Fibroblast of upper back skin (primary cell): Measurements from ENCODE around the gene DNAJC30.
A peak's percentile ranks its signal among the peaks of the same experiment; 100 is the strongest.
"Not testable (repeated sequence)": the region's sequence is repeated elsewhere in the genome, so short reads cannot be mapped to it uniquely, and the experiment has no call there.

ENCODE experiments used
- DNase-seq: peaks from one replicate; pipeline ENCODE4 v3.0.0-alpha.2; 2013

Gene DNAJC30

DNA sequence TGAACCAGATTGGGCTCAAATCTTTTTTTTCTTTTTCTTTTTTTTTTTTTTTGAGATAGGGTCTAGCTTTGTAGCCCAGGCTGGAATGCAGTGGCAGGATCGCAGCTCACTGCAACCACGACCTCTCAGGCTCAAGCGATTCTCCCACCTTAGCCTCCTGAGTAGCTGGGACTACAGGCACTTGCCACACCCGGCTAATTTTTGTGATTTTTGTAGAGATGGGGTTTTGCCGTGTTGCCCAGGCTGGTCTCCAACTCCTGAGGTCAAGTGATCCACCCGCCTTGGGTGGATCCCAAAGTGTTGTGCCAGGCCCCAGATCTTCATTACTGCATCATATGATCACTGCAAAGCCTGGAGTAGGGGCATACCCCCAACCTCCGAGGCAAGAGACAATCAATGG lies 2.8 kb downstream of the DNAJC30 start:
- DNase-seq = no peak

DNA sequence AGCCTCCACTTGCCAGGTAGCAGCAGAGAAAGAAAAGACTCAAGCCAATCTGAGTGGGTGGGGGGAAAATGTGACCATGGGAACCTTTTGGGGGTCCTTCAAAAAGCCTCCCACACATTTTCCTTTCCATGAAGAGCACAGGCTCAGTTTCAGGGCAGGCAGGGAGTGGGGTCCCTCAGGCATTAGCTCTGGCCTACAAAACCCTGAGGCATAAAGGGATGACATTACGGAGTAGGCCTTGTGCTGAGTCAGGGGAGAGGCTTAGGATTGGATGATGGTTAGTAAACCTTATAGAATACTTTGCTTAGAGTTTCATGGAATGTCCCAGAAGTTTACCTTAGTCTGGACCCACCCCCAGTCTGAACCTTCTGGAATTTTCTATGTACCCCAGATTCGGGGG lies 3.5 kb downstream of the DNAJC30 start:
- DNase-seq = no peak

DNA sequence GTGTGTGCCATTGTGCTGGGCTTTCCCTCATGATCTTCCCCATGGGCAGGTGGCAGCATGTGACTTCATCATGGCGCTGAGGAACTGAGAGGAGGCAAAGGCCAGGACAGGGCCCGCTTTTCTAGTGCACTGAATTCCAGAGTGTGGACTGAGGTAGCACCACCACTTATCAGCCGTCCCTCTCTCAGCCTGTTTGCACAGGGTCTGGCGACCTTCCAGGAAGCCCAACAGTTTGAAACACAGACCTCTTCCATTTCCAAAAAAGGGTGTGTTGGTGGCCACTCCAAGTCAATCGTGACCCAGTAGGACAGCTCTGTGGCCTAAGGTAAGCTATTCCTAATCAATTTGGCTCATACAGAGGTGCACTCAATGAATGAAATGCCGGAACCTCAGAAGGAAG lies 4.4 kb downstream of the DNAJC30 start:
- DNase-seq = no peak

DNA sequence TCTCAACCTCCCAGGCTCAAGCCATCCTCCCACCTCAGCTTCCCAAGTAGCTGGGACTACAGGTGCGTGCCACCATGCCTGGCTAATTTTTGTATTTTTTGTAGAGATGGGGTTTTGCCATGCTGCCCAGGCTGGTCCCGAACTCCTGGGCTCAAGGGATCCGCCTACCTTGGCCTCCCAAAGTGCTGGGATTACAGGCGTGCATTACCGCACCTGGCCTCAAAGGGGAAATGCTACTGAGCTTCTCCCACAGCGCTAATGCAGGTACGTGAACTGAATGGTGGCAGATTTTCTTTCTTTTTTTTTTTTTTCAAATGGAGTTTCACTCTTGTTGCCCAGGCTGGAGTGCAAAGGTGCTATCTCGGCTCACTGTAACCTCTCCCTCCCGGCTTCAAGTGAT lies 7.2 kb downstream of the DNAJC30 start:
- not testable (repeated sequence) for DNase-seq

DNA sequence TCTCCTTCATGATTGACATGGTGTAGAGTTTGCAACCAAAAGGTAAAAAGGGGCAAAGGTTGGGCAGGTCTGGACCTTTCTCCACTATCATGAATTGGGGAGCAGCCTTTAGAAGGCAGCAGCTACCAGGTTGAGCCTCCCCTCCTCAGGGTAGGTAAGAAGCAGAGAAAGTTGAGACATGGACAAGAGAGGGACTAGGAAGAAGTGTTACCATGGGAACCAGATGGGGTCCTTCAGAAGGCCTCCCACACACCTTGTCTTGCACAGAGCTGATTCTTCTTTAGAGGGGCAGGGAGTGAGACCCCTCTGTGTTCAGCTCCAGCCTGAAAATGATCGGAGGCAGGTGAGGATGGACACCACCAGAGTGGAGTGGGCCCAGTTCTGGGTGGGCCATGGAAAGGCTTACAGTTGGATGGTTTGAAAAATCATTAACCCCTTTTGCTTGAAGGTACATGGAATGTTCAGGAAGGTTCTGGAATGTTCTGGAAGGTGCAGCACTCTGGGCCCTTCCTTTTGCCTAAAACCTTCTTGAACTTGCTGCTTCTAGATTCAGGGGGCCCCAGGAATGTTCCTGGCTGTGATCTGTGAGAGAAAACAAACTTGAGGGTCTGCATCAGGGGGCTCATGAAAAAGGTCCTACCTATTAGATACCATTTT lies 8.7 kb downstream of the DNAJC30 start:
- DNase-seq = no peak

DNA sequence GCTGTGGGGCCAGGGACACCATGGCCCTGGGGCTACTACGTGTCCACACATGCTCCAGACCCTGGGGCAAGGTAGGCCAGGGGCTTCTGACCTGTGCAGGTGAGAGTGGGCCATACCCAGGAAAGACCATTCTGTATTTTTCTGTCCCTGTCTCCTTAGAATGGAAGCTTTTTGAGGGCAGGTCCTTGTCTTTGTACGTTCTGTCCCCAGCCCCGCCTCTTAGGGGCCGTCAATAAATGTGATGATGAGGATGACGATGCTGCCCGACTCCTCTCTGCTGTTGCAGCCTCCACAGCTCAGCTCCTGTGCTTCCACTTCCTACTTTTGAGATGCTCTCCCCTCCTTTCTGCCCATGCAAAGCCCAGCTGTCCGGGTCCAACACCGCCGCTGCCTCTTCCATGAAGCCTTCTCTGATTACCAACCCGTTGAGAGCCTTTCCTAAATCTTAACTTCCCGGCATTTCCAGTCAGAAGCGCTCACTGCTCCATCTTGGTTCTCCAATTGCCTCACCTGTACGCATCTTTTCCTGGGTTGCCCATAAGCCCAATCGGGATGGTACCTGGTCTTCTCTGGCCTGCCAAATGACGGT lies 11.3 kb downstream of the DNAJC30 start:
- no peak for DNase-seq

DNA sequence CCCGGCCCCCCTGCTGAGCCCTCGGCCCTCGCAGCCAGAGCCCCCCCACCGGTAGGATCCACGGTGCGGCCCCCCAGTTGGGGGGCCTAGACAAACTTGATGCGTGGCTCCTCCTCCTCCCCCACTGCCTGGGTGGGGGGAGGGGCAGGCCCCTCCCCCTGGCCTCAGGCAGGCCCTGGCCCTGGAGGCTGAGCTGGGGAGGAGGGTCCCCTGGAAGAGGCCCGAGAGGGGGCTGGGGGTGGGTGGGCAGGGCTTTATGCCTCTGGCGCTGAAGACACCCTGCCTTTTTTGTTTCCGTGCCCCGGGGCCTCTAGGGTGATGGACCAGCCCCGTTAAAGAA lies 12.0 kb downstream of the DNAJC30 start:
- no peak for DNase-seq

DNA sequence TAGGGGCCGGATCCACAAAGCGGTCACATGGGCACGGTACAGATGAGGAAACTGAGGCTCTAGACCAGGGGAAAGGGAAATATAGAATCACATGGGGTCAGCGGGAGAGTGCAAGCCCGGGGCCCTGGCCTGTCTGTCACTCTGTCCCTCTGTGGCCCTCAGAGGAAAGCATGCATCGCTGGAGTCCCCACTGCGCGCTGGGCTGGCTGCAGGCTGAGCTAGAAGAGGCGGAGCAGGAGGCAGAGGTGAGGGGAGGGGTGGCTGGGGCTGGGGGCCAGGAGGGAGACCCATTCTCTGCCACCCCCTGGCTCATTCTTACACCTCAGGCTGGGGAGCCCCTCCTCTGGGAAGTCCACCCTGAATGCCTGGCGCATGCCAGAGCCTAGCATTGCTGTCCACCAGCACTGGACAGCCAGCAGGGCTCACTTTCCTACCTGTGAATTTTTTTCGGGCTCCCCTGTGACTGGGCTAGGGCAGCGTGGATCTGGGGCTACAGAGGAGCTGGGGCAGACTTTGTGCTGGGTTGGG lies 13.3 kb downstream of the DNAJC30 start:
- DNase-seq = no peak

DNA sequence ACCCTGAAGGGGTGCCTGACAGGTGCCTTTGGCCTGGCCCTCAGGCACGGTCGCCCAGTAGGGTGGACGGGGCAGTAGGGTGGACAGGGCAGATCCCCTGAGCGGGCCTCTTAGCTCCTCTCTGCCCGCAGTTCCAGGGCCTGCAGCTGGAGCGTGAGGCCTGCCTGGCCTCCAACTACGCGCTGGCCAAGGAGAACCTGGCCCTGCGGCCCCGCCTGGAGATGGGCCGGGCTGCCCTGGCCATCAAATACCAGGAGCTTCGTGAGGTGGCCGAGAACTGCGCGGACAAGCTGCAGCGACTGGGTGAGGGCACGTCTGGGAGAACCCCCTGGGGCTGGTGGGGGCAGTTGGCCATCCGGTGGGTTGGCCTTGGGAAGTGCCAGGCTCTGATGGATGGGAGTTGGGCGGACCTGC lies 14.0 kb downstream of the DNAJC30 start:
- DNase-seq = no peak

DNA sequence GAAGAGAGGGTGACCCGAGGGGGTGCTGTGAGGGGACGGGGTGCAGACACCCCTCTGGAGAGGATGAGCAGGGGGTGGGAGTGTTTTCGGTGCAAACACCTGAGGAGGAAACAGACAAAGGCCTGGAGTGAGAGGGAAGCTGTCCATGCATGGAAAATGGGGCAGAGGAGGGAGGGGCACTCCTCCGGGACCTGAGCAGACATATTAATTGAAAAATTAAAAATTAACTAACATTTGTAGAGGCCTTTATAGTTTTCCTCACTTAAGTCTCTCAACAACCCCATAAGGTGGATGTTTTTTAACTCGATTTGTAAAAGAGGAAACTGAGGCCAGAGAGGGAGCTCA lies 14.4 kb downstream of the DNAJC30 start:
- no peak for DNase-seq

DNA sequence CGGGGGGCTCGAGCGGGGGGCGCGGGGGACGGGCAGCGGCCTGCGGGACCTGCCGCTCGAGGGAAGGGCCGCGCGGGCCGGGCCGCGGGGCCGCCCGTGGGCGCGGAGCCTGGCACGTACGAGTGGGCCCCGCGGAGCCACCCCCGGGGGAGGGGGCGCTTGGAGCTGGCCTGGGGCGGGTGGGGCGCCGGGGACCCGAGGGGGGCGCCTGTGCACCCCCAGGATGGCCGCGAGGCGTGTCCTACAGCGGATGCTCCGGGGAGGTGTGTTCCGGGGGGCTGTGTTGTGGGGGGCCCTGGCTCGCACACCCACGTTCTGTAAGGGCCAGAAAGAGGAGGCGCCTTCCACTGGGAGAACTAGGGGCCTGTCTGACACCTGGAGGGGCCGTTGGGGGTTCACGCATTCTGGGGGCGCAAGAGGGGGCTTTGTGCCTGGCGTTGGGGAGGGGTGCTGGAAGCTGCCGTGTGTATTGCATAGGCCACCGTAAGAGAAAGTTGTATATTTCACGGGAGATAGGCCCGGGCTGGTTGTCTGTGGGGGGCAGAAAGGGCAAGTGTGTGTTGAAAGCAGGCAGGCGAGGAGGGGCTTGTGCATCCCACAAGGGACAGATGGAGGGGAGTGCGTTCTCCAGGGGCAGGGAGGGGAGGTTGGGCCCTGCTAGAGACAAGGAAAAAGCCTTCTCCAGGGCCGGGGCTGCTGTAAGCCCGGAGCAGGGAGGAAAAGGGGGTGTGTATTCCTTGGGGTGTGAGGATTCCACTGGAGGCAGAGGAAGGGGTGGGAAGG lies 15.0 kb downstream of the DNAJC30 start:
- peak; percentile 7 for DNase-seq

DNA sequence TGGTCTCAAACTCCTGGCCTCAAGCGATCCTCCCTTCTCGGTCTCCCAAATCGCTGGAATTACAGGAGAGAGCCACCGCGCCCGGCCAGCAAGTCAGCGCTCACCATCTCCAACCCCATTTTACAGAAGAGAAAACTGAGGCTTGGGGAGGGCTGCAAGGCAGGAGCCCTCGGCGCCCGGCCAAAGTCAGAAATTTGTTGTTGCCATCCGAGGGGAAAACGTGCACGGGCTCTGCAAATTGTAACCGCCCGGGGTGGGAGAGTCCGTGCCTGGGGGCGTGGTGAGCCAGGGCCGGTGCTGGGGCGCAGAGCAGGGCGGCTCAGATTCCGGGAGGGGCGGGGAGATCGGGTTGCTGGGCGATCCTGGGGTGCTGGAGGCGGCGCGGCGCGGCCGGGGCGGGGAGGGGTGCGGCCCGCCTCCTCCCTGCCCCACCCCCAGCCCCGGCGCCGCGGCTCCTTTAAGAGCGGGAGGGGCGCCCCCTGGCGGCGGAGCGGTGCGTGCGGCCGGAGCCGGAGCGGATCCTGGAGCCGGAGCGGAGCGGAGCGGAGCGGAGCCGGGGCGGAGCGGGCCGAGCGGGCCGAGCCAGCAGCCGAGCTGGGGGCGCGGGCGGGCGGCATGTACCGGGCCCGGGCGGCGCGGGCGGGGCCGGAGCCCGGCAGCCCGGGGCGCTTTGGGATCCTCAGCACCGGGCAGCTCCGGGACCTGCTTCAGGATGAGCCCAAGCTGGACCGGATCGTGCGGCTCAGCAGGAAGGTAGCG lies 15.7 kb downstream of the DNAJC30 start, which contains the start of gene VPS37D:
Gene VPS37D (plus strand): TSS at position 488 of the 759 bp plus-strand sequence. CDS start 128 bp downstream, at position 616.
- peak; percentile 87 for DNase-seq

DNA sequence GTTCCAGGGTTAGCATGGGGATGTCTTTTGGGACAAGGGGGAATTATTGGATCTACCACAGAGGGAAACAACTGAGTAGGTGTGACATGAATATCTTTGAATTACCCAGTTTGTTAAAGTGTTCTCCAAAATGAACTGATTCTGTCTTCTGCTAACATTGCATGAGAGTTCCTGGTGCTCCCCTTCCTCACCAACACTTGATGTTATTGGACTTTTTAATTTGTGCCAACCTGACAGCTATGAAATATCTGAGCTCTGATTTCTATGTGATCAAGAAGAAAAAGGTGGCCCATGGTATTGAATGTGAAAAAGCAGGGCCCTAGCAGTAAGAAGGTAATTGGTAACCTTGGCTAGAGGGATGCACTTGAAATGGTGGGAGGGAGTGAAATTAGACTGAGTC lies 20.2 kb downstream of the DNAJC30 start:
- no peak for DNase-seq

DNA sequence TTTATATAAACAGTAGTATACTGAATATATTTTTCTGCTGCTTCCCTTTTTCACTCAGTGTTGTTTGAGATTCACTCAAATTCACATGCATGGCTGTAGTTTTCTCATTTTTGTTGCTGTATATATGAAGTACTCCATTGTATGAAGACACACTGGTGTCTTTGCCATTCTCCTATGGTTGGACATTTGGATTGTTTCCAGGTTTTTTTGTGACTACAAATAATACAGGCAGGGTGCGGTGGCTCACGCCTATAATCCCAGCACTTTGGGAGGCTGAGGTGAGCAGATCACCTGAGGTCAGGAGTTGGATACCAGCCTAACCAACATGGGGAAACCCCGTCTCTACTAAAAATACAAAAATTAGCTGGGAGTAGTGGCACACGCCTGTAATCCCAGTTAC lies 22.7 kb downstream of the DNAJC30 start:
- not testable (repeated sequence) for DNase-seq

DNA sequence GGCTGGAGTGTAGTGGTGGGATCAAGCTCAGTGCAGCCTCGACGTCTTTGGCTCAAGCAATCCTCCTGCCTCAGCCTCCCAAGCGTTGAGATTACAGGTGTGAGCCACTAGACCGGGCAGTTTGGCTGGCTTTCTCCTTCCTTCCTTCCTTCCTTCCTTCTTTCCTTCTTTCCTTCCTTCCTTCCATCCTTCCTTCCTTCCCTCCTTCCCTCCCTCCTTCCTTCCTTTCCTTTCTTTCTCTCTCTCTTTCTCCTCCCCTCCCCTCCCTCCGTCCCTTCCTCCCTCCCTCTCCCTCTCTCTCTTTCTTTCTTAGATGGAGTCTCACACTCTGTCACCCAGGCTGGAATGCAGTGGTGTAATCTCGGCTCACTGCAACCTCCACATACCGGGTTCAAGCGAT lies 23.3 kb downstream of the DNAJC30 start:
- DNase-seq = no peak

DNA sequence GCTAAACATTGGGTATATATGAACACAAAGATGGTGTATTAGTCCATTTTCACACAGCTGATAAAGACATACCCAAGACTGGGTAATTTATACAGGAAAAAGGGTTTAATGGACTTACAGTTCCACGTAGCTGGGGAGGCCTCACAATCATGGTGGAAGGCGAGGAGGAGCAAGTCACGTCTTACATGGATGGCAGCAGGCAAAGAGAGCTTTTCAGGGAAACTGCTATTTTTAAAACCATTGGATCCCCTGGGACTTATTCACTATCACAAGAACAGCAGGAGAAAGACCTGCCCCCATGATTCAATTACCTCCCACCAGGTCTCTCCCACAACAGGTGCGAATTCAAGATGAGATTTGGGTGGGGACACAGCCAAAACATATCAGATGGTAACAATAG lies 27.9 kb downstream of the DNAJC30 start:
- DNase-seq = not testable (repeated sequence)

DNA sequence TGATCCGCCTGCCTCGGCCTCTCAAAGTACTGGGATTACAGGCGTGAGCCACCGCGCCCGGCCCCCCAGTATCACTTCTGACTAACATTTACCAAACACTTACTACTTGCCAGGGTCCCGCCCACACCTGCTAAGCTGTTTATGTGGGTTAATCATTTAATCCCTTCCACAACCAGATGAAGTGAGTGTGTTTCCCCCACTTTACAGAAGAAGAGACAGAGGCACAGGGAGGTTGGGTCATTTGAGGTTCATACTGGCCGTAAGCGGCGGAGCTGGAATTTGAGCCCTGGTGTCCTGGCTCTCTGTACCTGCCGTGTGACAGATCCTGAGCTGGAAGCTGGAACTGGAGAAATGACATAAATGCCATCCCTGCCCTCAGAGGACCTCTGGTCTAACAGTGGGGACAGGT lies 30.7 kb downstream of the DNAJC30 start:
- no peak for DNase-seq

DNA sequence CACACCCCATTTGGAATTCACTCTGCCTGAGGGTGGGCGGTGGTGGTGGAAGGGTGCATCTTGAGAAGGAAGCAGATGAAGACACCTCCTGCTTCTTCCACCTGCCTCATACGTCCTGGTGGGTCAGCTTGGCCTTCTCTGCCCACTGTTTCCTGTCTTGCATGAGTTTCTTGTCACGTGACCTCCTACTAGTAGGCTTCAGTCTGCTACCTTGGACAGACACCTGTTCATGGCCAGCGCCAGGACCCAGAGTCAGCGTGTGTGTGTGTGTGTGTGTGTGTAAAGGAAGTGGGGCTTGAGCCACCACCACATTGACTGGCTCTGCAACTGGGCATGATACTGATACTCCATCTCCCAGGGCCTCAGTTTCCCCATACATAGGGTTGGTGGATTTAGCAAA lies 32.7 kb downstream of the DNAJC30 start:
- DNase-seq = no peak

DNA sequence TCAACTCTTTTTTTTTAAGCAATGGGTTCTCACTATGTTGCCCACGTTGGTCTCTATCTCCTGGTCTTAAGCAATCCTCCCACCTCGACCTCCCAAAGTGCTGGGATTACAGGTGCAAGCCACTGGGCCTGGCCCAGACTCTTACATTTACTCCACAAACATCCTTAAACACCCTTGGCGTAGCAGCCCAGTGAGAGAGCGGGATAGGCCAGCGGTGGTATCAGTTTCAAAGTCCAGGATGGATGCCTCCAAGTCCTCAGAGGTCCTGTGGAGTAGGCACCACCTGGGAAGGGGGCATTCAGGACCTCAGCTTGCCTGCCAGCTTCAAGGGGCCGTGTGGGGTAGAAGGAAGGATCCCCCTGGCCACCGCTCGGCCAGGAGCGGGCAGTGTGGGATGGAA lies 33.7 kb downstream of the DNAJC30 start:
- no peak for DNase-seq

DNA sequence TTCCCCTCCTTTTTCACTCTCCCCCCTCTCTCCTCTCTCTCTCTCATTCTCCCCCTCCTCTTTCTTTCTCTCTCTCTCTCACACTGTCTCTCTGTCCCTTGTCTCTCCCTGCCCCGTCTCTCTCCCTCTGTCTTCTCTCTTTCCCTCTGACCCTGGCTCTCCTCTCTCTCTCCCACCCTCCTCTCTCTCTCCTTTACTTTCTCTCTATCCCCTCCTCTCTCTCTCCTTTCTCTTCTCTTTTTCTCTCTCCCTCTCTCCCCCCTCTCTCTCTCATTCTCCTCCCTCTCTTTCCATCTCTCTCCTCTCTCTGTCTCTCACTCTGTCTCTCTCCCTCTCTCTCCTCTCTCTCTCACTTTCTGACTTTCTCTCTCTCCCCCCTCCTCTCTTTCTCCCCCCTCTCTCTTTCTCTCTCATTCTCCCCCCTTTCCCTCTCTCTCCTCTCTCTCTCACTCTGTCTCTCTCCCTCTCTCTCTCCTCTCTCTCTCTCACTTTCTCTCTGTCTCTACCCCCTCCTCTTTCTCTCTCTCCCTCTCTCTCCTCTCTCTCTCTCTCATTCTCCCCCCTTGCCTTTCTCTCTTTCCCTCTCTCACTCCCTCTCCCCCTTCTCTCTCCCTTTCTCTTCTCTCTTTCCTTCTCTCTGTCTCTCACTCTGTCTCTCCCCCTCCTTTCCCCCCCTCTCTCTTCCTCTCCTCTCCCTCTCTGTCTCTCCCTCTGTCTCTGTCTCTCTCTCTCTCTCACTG lies 34.5 kb downstream of the DNAJC30 start:
- DNase-seq = no peak

DNA sequence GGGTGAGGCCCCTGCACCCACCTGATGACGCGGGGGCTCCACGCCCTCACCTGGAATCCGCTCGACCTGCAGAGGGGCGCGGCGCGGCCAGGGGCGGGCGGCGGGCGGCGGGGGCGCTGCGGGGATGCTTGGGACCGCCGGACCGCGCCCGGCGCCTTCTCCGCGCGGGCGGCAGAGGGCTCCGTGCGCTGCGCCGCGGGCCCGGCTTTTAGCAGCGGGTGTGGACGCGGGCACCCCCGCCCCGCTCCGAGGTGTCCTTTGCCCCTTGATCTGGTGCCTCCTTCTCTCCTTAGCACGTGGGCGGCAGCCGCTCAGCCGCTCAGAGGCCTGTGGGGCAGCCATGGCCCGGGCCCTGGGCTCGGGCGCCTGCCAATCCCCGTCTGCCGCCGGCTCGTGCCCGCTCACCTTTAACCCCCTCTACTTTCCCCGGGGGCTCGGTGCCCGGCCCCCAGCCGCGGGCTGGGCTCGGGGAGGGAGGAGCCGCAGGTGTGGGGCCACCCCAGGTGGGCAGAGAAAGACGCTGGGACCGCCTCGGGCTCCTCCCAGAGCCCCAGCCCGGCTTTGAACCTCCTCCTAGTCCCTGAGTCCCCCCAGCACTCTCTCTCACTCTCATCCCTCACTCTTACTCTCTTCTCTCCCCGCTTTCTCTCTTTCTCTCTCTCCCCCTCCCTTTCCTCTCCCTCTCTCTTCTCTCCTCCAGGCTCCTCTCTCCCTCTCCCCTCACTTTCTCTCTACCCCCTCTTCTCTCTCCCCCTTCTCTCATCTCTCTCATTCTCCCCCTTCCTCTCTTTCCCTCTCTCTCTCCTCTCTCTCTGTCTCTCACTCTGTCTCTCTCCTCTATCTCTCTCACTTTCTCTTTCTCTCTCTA lies 35.3 kb downstream of the DNAJC30 start:
- no peak for DNase-seq
